ENCODE data around the gene ORAI2.
"Not testable (repeated sequence)": the region's sequence is repeated elsewhere in the genome, so short reads cannot be mapped to it uniquely, and the experiment has no call there.

Gene ORAI2

GRCh38 chr7:102469351-102469971, 36.1 kb downstream of the ORAI2 start:
- no peak for DNase-seq (ENCODE audit: low read depth, low spot score)

DNA sequence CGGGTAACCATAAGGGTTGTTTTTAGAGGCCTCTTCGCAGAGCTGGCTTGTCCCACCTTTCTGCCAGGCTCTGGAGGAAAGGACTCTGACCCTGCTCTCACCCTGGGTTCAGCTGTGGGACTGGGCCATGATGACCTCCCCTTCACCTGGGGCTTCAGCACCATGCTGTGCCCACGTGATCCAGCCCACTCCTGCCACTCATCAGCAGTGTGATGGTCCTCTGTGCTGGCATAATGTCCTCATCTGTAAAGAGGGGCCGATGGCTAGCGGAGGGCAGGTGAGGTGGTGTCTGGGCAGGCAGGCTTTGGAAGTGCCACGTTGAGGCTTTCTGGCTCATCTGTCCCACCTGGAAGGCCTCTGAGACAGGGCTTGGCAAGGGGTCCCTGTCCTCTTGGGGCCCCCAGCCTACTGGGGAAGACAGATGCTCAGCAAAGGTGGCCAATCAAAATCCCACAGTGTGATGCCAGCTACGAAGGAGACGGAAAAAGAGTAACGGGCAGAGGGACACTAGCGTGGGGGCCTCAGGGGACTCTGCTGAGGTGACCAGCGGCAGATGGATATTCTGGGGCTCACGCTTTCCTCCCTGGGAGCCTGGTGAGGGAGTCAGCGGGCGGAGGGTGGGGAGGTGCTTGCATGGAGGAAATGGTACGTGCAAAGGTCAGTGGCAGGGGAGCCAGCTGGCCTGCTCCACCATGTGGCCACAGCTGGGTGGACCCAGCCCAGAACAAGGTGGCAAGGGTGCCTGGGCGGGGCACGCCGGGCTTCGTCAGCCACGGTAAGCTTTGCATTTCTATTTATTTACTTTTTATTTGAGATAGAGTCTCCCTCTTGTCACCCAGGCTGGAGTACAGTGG, 36.8 kb downstream of the ORAI2 start:
- DNase-seq (ENCODE audit: low read depth, low spot score) = no peak

GRCh38 chr7:102471791-102472125, 38.4 kb downstream of the ORAI2 start:
- no peak for DNase-seq (ENCODE audit: low read depth, low spot score)

DNA sequence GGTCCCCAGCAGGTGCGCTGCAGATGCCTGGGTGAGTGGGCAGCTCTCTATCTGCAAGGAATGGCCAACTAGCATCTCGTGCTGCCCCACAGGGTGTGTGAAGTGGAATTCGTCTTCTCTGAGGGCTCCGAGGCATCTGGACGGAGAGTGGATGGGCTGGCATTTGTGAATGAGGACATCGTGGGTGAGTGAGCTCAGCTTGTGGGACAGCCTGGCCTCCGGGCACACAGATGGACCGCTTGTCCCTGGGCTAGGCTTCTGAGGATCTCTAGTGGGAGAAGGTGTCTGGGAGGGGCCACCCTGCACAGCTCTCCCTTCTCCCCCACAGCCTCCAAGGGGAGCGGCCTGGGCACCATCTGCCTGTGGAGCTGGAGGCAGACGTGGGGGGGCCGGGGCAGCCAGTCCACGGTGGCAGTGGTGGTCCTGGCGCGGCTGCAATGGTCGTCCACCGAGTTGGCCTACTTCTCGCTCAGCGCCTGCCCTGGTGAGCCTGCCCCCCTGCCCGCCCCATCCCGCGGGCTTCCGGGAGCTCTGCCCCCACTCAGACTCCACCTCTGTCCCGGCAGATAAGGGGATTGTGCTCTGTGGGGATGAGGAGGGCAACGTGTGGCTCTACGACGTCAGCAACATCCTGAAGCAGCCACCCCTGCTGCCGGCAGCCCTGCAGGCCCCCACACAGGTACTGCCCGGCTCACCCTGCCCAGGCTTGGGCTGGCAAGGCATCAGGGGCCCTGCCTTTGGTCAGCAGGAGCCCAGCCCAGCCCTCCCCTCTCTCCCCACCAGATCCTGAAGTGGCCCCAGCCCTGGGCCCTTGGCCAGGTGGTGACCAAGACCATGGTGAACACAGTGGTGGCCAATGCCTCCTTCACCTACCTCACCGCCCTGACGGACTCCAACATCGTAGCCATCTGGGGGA, 39.0 kb downstream of the ORAI2 start:
- DNase-seq (ENCODE audit: low read depth, low spot score) = no peak

DNA sequence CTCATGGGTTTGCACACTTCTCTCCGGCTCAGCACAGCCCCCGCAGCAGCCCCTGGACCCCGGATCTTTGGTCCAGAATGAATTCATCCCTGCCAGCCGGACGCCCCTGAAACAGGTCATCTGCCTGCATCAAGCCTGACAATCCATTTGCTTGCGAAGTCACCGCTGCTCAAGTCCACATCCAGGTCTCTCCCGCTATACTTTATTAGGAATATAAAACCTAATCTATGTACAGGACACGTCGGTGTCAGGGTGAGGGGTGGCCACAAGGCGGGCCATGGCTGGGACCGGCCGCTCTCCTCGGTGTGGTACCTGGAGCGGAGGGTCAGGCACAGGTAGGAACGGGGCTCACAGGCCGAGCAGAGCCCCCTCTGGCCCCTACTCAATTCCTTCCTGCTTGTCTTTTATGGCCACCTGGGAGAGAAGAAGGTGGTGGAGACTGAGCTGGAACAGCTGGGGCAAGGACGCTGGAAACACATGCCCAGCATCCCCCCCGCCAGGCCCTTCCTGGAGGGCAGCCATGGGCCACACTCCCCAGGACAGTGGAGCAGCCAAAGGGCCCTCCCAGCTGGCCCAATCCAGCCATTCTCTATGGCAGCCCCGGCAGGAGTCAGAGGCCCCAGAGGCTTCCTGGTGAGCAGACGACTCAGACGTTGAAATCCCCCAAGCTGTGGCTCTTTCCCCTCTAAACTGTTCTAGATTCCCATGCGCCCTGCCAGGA, 40.1 kb downstream of the ORAI2 start:
- DNase-seq (ENCODE audit: low read depth, low spot score) = no peak

GRCh38 chr7:102474116-102474515, 40.7 kb downstream of the ORAI2 start:
- DNase-seq (ENCODE audit: low read depth, low spot score) = not testable (repeated sequence)

GRCh38 chr7:102474736-102475435, 41.5 kb downstream of the ORAI2 start:
- DNase-seq (ENCODE audit: low read depth, low spot score) = not testable (repeated sequence)

GRCh38 chr7:102478314-102479208, 45.2 kb downstream of the ORAI2 start, which contains the start of gene POLR2J:
POLR2J (minus strand) TSS chr7:102478922; CDS start chr7:102478860, 62 bp downstream.
- peak; percentile 55 for DNase-seq (ENCODE audit: low read depth, low spot score)

DNA sequence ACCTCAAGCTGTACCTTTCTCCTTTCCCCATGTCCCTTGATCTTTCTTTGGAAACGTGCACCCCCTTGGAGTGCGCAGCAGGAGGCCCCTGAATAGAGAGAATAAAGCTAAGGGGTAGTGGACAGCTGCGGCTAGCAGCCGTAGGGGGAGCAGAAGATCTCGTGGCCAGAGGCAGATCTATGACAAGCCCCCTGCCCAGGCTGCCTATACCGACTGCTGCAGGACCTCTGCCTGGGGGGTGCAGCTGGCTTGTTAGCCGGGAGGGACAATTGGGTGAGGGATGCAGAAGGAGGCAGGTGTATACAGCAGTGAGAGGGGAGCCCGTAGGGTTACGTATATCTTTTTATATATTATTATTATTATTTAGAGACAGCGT, 45.8 kb downstream of the ORAI2 start:
- not testable (repeated sequence) for DNase-seq (ENCODE audit: low read depth, low spot score)

DNA sequence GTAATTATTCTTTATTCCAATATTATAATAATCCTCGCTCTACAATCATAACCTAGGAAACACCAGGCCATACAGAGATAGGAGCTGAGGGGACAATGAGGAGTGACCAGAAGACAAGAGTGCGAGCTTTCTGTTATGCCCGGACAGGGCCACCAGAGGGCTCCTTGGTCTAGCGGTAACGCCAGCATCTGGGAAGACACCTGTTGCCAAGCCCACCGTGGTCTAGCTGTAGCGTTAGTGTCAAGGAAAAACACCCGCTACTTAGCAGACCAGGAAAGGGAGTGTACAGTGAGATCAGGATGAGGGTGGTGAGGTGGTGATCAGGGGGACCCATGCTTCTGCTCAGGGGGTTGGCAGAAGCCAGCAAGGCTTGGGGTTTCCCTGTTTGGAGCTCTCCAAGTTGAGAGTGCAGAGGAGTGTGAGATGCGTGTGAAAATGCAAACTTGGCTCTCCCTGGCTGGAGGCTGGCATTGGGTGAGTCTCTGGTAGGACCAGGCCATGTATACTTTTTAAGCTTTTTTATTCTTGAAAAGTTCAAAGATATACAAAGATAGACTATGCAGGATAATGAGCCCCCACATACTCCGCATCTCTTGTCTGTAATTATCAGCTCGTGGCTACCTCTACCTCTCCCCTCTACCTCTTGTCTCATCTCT, 46.7 kb downstream of the ORAI2 start:
- DNase-seq (ENCODE audit: low read depth, low spot score) = not testable (repeated sequence)

DNA sequence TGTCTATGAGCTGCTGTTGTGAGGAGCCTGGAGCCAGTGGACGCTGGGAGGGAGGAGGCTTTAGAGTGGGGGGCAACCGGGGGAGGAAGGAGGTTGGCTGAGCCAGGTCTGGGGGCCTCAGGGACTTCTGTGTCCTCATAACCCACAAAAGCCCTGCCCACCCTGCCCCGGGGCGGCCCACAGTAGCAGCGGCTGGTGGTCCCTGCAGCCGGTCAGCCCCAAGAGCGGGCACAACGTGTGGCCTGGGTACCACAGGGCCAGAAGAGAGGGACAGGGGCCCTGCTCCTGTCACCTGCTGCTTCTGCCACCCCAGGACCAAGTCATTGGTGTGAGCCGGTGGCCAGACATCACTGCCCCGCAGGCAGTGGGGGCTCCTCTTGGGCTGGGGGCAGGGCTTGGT, 48.6 kb downstream of the ORAI2 start:
- DNase-seq (ENCODE audit: low read depth, low spot score) = not testable (repeated sequence)

DNA sequence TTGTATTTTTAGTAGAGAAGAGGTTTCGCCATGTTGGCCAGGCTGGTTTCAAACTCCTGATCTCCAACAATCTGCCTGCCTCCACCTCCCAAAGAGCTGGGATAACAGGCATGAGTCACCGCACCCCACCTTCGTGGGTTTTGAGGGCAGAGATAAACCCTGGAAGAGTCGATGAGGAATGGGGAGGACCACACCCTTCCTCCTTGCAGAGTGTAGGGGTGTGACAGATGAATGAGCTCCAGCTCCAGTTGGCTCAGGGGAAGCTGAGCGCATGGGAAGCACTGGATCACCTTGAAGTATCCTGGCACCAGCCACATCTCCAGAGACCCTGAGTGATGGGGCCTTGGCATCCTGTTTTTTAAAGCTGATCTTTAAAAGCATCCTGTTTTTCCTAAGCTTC, 50.9 kb downstream of the ORAI2 start:
- not testable (repeated sequence) for DNase-seq (ENCODE audit: low read depth, low spot score)

GRCh38 chr7:102490529-102491075, 57.2 kb downstream of the ORAI2 start:
- DNase-seq (ENCODE audit: low read depth, low spot score) = not testable (repeated sequence)

DNA sequence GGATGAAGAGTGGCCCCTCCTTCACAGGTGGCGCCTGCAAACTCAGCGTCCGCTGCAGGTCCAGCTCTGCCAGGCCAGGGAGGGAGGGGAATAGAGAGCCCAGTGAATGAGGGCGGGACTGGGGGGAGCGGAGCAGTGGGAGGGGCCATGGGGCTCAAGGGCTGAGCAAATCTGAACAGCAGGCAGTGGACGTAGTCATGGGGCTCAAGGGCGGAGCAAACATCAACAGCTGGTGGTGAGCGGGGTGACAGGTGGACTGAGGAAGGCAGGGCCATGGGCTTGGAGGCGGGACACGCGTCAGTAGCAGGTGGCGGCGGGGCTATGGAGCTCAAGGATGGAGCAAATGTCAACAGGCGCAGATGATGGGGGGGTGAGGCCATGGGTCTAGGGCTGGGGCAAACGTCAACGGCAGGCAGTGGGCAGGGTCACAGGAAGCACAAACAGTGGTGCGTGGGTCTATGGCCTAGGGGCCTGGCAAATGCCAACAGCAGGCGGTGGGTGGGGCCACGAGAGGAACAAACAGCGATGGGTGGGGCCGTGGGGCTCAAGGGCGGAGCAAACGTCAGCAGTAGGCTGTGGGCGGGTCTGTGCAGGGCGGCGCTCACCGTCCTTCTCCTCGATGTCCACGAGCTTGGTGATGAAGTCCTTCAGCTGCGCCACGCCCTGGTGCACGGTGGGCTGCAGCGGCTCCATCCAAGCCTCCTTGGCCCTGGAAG, 60.0 kb downstream of the ORAI2 start:
- DNase-seq (ENCODE audit: low read depth, low spot score) = not testable (repeated sequence)

- DNase-seq (ENCODE audit: low read depth, low spot score) = not testable (repeated sequence)
Measured at GRCh38 chr7:102494026-102494425, 60.7 kb downstream of the ORAI2 start.

DNA sequence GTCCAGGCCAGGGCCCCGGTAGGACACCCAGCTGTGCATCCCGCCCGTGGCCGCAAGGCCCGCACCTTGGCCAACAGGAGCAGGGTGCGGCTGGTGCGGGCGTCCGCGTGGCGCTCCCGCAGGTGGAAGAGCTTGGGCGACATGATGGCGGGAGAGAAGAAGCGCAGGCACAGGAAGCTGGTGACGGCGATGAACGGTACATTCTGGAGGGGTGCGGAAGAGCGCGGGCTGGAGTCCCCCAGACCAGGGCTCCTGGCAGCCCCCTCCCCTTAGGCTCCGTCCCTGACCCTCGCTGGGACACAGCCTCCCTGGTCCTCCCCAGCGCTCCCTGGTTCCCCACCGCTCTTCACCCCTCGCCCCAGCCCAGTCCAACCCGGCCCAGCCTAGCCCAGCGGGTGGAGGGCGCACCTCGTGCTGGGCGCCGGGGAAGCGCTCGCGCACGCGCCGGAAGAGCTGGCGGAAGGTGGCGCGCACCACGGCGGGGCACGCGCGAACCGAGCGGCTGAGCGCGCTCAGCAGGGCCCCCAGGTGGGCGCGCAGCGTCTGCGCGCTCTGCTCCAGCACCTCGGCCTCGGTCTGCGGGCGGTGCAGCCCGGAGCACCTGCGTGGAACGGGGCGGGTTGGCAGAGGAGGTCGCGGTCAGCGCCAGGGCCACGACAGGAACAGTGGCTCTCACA, 61.2 kb downstream of the ORAI2 start:
- not testable (repeated sequence) for DNase-seq (ENCODE audit: low read depth, low spot score)

GRCh38 chr7:102496861-102497260, 63.5 kb downstream of the ORAI2 start:
- DNase-seq (ENCODE audit: low read depth, low spot score) = not testable (repeated sequence)

- DNase-seq (ENCODE audit: low read depth, low spot score) = not testable (repeated sequence)
Measured at GRCh38 chr7:102497308-102497707, 63.9 kb downstream of the ORAI2 start.
